ENCODE results near the gene APH1A. TPM values are rescaled to one million over a fixed set of nuclear protein-coding genes. Genes with fewer than 3 reads are reported as not detected.
"Not testable (repeated sequence)": the region's sequence is repeated elsewhere in the genome, so short reads cannot be mapped to it uniquely, and the experiment has no call there.

APH1A gene
- total RNA-seq, 2 experiments from 2014 or later, result 123 to 126 TPM

DNA sequence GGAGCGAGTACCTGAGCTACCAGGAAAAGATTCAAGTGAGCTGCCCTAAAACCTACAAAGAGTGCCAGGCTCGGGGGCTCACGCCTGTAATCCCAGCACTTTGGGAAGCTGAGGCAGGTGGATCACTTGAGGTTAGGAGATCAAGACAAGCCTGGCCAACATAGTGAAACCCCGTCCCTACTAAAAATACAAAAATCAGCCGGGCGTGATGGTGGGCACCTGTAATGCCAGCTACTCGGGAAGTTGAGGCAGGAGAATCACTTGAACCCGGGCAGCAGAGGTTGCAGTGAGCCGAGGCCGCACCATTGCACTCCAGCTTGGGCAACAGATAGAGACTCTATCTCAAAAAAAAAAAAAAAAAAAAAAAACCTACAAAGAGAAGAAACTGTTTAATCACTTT lies 35.9 kb downstream of the APH1A start:
- Mint-ChIP-seq H3K36me3 (peaks cover 31% of the 10 kb centered on the region), H3K4me1 (peaks cover 15% of the 10 kb centered on the region)
- not testable (repeated sequence) for H3K27me3 Mint-ChIP-seq, H3K27ac Mint-ChIP-seq, H3K4me3 Mint-ChIP-seq, H3K9me3 Mint-ChIP-seq, DNase-seq

DNA sequence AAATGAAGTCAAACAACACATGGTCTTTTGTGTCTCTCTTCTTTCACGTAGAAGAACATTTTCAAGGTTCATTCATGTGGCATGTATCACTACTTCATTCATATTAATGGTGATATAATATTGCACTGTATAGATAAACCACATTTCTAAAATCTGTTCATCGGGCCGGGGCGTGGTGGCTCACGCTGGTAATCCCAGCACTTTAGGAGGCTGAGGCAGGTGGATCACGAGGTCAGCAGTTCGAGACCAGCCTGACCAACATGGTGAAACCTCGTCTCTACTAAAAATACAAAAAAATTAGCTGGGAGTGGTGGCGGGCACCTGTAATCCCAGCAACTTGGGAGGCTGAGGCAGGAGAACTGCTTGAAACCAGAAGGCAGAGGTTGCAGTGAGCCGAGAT lies 40.6 kb downstream of the APH1A start:
- not testable (repeated sequence) for DNase-seq, H3K27me3 Mint-ChIP-seq, H3K27ac Mint-ChIP-seq, H3K9me3 Mint-ChIP-seq, H3K4me3 Mint-ChIP-seq
- peaks cover 41% of the 10 kb centered on the region for H3K36me3 Mint-ChIP-seq
- H3K4me1 Mint-ChIP-seq, result peaks cover 14% of the 10 kb centered on the region

DNA sequence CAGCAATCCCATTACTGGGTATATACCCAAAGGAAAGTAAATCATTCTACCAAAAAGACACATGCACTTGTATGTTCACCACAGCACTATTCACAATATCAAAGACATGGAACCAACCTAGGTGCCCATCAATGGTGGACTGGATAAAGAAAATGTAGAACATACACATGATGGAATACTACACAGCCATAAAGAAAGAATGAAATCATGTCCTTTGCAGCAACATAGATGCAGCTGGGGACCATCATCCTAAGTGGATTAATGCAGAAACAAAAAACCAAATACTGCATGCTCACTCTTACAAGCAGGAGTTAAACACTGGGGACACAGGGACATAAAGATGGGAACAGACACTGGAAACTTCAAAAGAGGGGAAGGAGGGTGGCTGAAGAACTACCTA lies 41.6 kb downstream of the APH1A start:
- no peak overlapping the region for H3K27ac Mint-ChIP-seq
- no peak for DNase-seq
- H3K4me1 Mint-ChIP-seq, result peaks cover 8% of the 10 kb centered on the region
- no peak overlapping the region for H3K4me3 Mint-ChIP-seq
- no peaks in the 10 kb centered on the region for H3K27me3 Mint-ChIP-seq
- peaks cover 42% of the 10 kb centered on the region for H3K36me3 Mint-ChIP-seq
- no peaks in the 10 kb centered on the region for H3K9me3 Mint-ChIP-seq

DNA sequence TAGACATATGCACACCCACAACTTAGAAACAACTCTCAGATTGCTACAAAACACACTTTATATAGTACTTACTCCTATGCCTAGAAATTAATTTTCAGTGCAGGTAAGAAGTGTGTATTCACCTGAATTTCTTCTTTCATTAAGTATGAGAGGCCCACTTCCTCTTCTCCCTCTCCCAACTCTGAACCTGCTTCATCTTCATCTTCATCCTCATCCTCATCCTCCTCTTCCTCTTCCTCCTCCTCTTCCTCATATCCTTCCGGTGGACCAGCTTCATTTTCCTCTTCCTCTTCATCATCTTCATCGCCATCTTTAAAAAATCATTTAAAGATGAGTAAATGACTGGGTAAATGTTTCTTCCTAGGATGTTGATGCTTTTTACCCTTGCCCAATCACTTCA lies 42.3 kb downstream of the APH1A start:
- Mint-ChIP-seq H3K27me3 (no peaks in the 10 kb centered on the region), H3K36me3 (peaks cover 42% of the 10 kb centered on the region), H3K9me3 (no peaks in the 10 kb centered on the region), H3K27ac (peak overlapping the region; percentile 9), H3K4me3 (no peak overlapping the region), H3K4me1 (peaks cover 8% of the 10 kb centered on the region)
- no peak for DNase-seq

DNA sequence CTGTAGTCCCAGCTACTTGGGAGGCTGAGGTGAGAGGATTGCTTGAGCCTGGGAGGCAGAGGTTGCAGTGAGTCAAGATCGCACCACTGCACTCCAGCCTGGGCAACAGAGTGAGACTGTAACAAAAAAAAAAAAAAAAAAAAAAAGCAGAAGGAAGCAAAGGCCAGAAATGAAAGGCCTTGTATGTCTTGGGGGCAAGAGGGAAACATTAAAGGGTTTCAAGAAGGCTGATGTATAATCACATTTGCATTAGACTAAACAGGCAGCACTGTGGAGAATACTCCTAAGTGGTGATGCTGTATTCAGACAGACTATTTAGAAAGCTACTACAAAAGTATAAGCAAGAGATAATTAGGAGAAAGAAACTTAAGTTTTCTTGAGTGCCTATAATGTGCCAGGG lies 43.3 kb downstream of the APH1A start:
- Mint-ChIP-seq H3K36me3 (peaks cover 36% of the 10 kb centered on the region), H3K9me3 (no peaks in the 10 kb centered on the region), H3K27me3 (no peaks in the 10 kb centered on the region)

DNA sequence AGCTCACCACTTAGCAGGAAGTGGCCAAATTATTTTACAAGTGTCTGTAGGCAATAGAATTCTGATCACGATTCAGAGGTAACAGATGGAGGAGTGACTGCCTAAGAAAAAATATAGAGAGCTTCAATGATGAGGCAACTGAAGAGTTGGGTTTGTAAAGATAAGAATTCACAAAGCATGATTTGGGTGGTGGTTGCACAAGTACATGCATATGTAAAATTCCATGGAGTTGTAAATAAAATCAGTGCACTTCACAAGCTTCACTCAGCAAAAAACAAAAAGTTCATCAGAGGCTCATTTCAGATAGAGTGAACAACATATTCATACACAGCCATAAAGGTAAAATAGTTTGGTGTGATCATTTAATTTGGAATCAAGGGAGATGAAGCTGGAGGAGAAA lies 43.8 kb downstream of the APH1A start:
- Mint-ChIP-seq H3K4me3 (no peak overlapping the region), H3K27ac (peak overlapping the region; percentile 38), H3K9me3 (no peaks in the 10 kb centered on the region), H3K4me1 (peaks cover 8% of the 10 kb centered on the region), H3K36me3 (peaks cover 33% of the 10 kb centered on the region), H3K27me3 (no peaks in the 10 kb centered on the region)
- DNase-seq, result no peak

More for the DNA sequence above, 43.3 kb downstream of the APH1A start:
- H3K4me3 Mint-ChIP-seq, result no peak overlapping the region
- no peak for DNase-seq
- peaks cover 8% of the 10 kb centered on the region for H3K4me1 Mint-ChIP-seq
- H3K27ac Mint-ChIP-seq, result no peak overlapping the region

DNA sequence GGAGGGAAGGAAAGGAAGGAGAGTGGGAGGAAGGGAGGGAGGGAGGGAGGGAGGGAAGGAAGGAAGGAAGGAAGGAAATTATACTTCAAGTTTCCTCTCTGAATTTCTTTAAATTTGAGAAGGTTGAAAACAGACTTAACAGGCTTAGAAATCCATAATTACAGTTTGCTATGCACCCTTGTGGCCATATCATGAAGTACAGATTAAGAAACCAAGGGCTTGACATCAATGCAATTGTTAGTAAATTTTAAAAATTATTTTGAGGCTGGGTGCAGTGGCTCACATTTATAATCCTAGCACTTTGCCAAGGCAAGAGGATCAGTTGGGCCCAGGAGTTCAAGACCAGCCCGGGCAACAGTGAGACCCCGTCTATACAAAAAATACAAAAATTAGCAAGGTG lies 47.3 kb downstream of the APH1A start:
- Mint-ChIP-seq H3K27me3 (no peaks in the 10 kb centered on the region), H3K4me3 (no peak overlapping the region), H3K9me3 (no peaks in the 10 kb centered on the region), H3K4me1 (peaks cover 7% of the 10 kb centered on the region), H3K27ac (no peak overlapping the region), H3K36me3 (peaks cover 20% of the 10 kb centered on the region)
- DNase-seq, result no peak

DNA sequence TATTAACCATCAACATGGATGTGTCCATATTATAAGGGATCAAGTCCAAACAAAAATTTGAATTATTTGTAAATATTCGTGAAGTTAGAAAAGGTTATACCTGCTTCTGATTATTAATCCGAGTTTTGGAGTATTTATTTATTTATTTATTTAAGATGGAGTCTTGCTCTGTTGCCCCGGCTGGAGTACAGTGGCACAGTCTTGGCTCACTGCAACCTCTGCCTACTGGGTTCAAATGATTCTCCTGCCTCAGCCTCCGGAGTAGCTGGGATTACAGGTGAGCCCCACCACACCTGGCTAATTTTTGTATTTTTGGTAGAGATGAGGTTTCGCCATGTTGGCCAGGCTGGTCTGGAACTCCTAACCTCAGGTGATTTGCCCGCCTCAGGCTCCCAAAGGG lies 53.0 kb downstream of the APH1A start:
- DNase-seq, H3K36me3 Mint-ChIP-seq, H3K4me3 Mint-ChIP-seq, H3K9me3 Mint-ChIP-seq, H3K27ac Mint-ChIP-seq, H3K27me3 Mint-ChIP-seq: not testable (repeated sequence)
- H3K4me1 Mint-ChIP-seq, result peaks cover 17% of the 10 kb centered on the region

Other genes with a start within 250 kb of the APH1A start
- 10 to 100 TPM; 22.9 to 23.0 TPM for gene VPS45, start 201.2 kb downstream of the APH1A start, total RNA-seq
- gene PLEKHO1, start 119.1 kb downstream of the APH1A start, total RNA-seq, result 10 to 100 TPM; 14.9 to 15.5 TPM
- gene ANP32E, start 32.9 kb downstream of the APH1A start, total RNA-seq, result 100 to 1,000 TPM; 176 to 191 TPM
- gene CA14, start 11.2 kb downstream of the APH1A start, total RNA-seq, result not detected
- under 1 TPM; 0.48 to 0.78 TPM for gene C1orf54, start 3.8 kb upstream of the APH1A start, total RNA-seq
- gene CIART, start 13.5 kb upstream of the APH1A start, total RNA-seq, result 1 to 10 TPM; 4.9 to 5.2 TPM
- gene MRPS21, start 24.8 kb upstream of the APH1A start, total RNA-seq, result 10 to 100 TPM; 93.0 to 93.4 TPM
- gene PRPF3, start 52.5 kb upstream of the APH1A start, total RNA-seq, result 10 to 100 TPM; 67.8 to 71.5 TPM
- 10 to 100 TPM; 21.7 to 22.8 TPM for gene RPRD2, start 95.1 kb upstream of the APH1A start, total RNA-seq
- gene TARS2, start 218.4 kb upstream of the APH1A start, total RNA-seq, result 10 to 100 TPM; 44.8 to 46.2 TPM
- under 1 TPM; 0.88 to 0.99 TPM for gene ECM1, start 239.1 kb upstream of the APH1A start, total RNA-seq
- not detected for gene FALEC, start 246.7 kb upstream of the APH1A start, total RNA-seq